WI38 (cell line): Measurements from ENCODE around the gene ESR1.

ENCODE experiments used
- H3K4me3 ChIP-seq: 2 replicates; pipeline ENCODE4 v1.5.1; 2011; ENCODE audit warnings: low read depth, mild to moderate bottlenecking, control low read depth, low read length
- CTCF ChIP-seq: IDR thresholded peaks from 2 replicates; pipeline ENCODE4 v1.5.1; 2012; ENCODE audit warnings: low read depth, mild to moderate bottlenecking, control low read depth, low read length

Gene ESR1

GRCh38 chr6:152166497-152166896 is 359.0 kb downstream of the ESR1 start:
- TF ChIP-seq CTCF, result no peak

GRCh38 chr6:152166897-152167296 is 359.4 kb downstream of the ESR1 start:
- no peak overlapping the region for H3K4me3 ChIP-seq
- TF ChIP-seq CTCF, result no peak

More at GRCh38 chr6:152166497-152166896, 359.0 kb downstream of the ESR1 start:
- H3K4me3 ChIP-seq, result no peak overlapping the region

GRCh38 chr6:152167641-152168603 is 360.4 kb downstream of the ESR1 start:
- TF ChIP-seq CTCF, result no peak
- H3K4me3 ChIP-seq, result no peak overlapping the region

GRCh38 chr6:152170313-152170701 is 362.8 kb downstream of the ESR1 start:
- no peak for TF ChIP-seq CTCF
- H3K4me3 ChIP-seq, result no peak overlapping the region

- H3K4me3 ChIP-seq, result no peak overlapping the region
Observed at GRCh38 chr6:152170702-152171667, 363.5 kb downstream of the ESR1 start.

GRCh38 chr6:152173321-152173720 is 365.8 kb downstream of the ESR1 start:
- no peak overlapping the region for H3K4me3 ChIP-seq
- TF ChIP-seq CTCF, result no peak

More at GRCh38 chr6:152170702-152171667, 363.5 kb downstream of the ESR1 start:
- no peak for TF ChIP-seq CTCF

- H3K4me3 ChIP-seq, result no peak overlapping the region
- no peak for TF ChIP-seq CTCF
Observed at GRCh38 chr6:152173957-152174356, 366.5 kb downstream of the ESR1 start.
